GM23248 (cell line): ENCODE data around the gene NUTF2. TPM values are rescaled to one million over a fixed set of nuclear protein-coding genes. Genes with fewer than 3 reads are reported as not detected.

ENCODE experiments used
- DNase-seq: peaks from one replicate; pipeline ENCODE4 v3.0.0-alpha.2; 2015
- H2AFZ ChIP-seq: fragments of 200-600 bp; sonication (generic); 2 replicates; pipeline ENCODE4 v1.6.1; 2016; ENCODE audit warnings: antibody characterized with exemption
- H3F3A ChIP-seq: fragments of 200-600 bp; sonication (generic); 2 replicates; pipeline ENCODE4 v1.6.1; 2016; ENCODE audit warnings: mild to moderate bottlenecking, antibody characterized with exemption, mixed run types; ENCODE audit not compliant: insufficient read depth
- H3K27ac ChIP-seq: fragments of 200-600 bp; sonication (generic); 2 replicates; pipeline ENCODE4 v1.5.1; 2016; ENCODE audit warnings: mild to moderate bottlenecking
- H3K27me3 ChIP-seq: fragments of 200-600 bp; sonication (generic); replicated peaks from 2 replicates; pipeline ENCODE4 v1.6.1; 2016; ENCODE audit warnings: mild to moderate bottlenecking; ENCODE audit not compliant: insufficient read depth
- H3K36me3 ChIP-seq: fragments of 200-600 bp; sonication (generic); 2 replicates; pipeline ENCODE4 v1.6.1; 2016; ENCODE audit warnings: low read depth, mild to moderate bottlenecking
- H3K4me1 ChIP-seq: fragments of 200-600 bp; sonication (generic); 2 replicates; pipeline ENCODE4 v1.6.1; 2016; ENCODE audit warnings: mild to moderate bottlenecking; ENCODE audit not compliant: insufficient read depth
- H3K4me2 ChIP-seq: fragments of 200-600 bp; sonication (generic); one replicate; pipeline ENCODE4 v1.6.1; 2016; ENCODE audit warnings: mild to moderate bottlenecking; ENCODE audit not compliant: unreplicated experiment
- H3K4me3 ChIP-seq: fragments of 200-600 bp; sonication (generic); 2 replicates; pipeline ENCODE4 v1.5.1; 2016; ENCODE audit warnings: mild to moderate bottlenecking
- H3K79me2 ChIP-seq: fragments of 200-600 bp; sonication (generic); 2 replicates; pipeline ENCODE4 v1.6.1; 2016; ENCODE audit warnings: mild to moderate bottlenecking; ENCODE audit not compliant: insufficient read depth
- H3K9ac ChIP-seq: fragments of 200-600 bp; sonication (generic); 2 replicates; pipeline ENCODE4 v1.6.1; 2016; ENCODE audit warnings: mild to moderate bottlenecking
- H3K9me2 ChIP-seq: fragments of 200-600 bp; sonication (generic); 2 replicates; pipeline ENCODE4 v1.6.1; 2016; ENCODE audit warnings: mixed run types, mild to moderate bottlenecking, moderate library complexity; ENCODE audit not compliant: insufficient read depth
- H3K9me3 ChIP-seq: fragments of 200-600 bp; sonication (generic); one replicate; pipeline ENCODE4 v1.6.1; 2017; ENCODE audit warnings: low read depth
- H4K20me1 ChIP-seq: fragments of 200-600 bp; sonication (generic); 2 replicates; pipeline ENCODE4 v1.6.0; 2016; ENCODE audit not compliant: insufficient read depth
- EZH2 ChIP-seq: fragments of 200-600 bp; sonication (generic); IDR thresholded peaks from 2 replicates; pipeline ENCODE4 v1.6.1; 2018; ENCODE audit warnings: antibody characterized with exemption, mild to moderate bottlenecking; ENCODE audit not compliant: insufficient read depth, poor library complexity, severe bottlenecking
- EZH2phosphoT487 ChIP-seq: fragments of 200-600 bp; sonication (generic); IDR thresholded peaks from 2 replicates; pipeline ENCODE4 v1.6.1; 2018; ENCODE audit warnings: antibody characterized with exemption, moderate library complexity, mild to moderate bottlenecking, low read depth; ENCODE audit not compliant: insufficient read depth
- WGBS, 2 experiments: methylation state at CpG; one replicate each; pipeline ENCODE4 v1.1.6; 2015 to 2017; ENCODE audit warnings: low lambda C conversion rate in 2 of 2, low coverage in 1 of 2; ENCODE audit errors: missing lambda C conversion rate in 2 of 2; 5-methylcytosine and 5-hydroxymethylcytosine counted together
- in situ Hi-C: fragments of 300-500 bp; cut with MboI; formaldehyde crosslinking; loops from 2 replicates; pipeline ENCODE4 v1.15.0; 2020
- polyA plus RNA-seq: library from polyadenylated mRNA; unstranded; fragments of >200 nt; fragmentation: Nextera tagmentation; extraction: Ambion mirVana; gene quantifications from 2 replicates; pipeline ENCODE4 v1.2.1, GENCODE V29; 2016
- total RNA-seq: library from RNA; depleted of rRNA; stranded (reverse); fragments of >200 nt; shearing (Covaris generic); gene quantifications from 2 replicates; pipeline ENCODE4 v1.2.3, GENCODE V29; 2014

The NUTF2 gene
- total and polyA plus RNA-seq, 2 experiments from 2014 or later = 119 to 280 TPM

GRCh38 chr16:67880584-67880983 is 33.9 kb downstream of the NUTF2 start:
- peaks cover 26% of the 10 kb centered on the region for H3K79me2 ChIP-seq
- WGBS, 2 experiments = 93 to 98% methylated on average over 13 of the region's 13 CpGs
- in situ Hi-C loops = no loop called here
- H3K4me1 ChIP-seq = peaks cover 6% of the 10 kb centered on the region; the same call in 1 of the 2 replicates
- H3K4me2 ChIP-seq = no peak overlapping the region
- no peak overlapping the region for H3K4me3 ChIP-seq
- H3K9ac ChIP-seq = no peak overlapping the region
- H2AFZ ChIP-seq = no peak overlapping the region
- H3K27ac ChIP-seq = no peak overlapping the region
- H4K20me1 ChIP-seq = no peaks in the 10 kb centered on the region
- H3K9me3 ChIP-seq = no peaks in the 10 kb centered on the region
- no peak for TF ChIP-seq EZH2
- no peak for TF ChIP-seq EZH2phosphoT487
- H3K9me2 ChIP-seq = no peaks in the 10 kb centered on the region
- DNase-seq = no peak
- H3K27me3 ChIP-seq = no peaks in the 10 kb centered on the region
- H3F3A ChIP-seq = peaks cover 11% of the 10 kb centered on the region
- peaks cover 7% of the 10 kb centered on the region; the same call in 1 of the 2 replicates for H3K36me3 ChIP-seq

- no peak for TF ChIP-seq EZH2
- no peak for TF ChIP-seq EZH2phosphoT487
- Histone ChIP-seq H2AFZ (no peak overlapping the region), H3K79me2 (peaks cover 14% of the 10 kb centered on the region), H3K9me3 (no peaks in the 10 kb centered on the region), H3K4me3 (no peak overlapping the region), H3K27ac (no peak overlapping the region), H3K9me2 (no peaks in the 10 kb centered on the region), H4K20me1 (no peaks in the 10 kb centered on the region), H3K4me1 (peaks cover 6% of the 10 kb centered on the region; the same call in 1 of the 2 replicates), H3K4me2 (no peak overlapping the region), H3K27me3 (no peaks in the 10 kb centered on the region), H3K9ac (no peak overlapping the region), H3K36me3 (peaks cover 7% of the 10 kb centered on the region; the same call in 1 of the 2 replicates), H3F3A (peaks cover 11% of the 10 kb centered on the region)
- in situ Hi-C loops = no loop called here
- DNase-seq = no peak
- WGBS, 2 experiments = 95 to 96% methylated on average over 21 of the region's 21 CpGs
Observed at GRCh38 chr16:67881621-67882161, 35.0 kb downstream of the NUTF2 start.

GRCh38 chr16:67882374-67883145 is 35.8 kb downstream of the NUTF2 start:
- Histone ChIP-seq H3K9me3 (no peaks in the 10 kb centered on the region), H3K4me1 (peaks cover 6% of the 10 kb centered on the region; the same call in 1 of the 2 replicates), H3F3A (peaks cover 11% of the 10 kb centered on the region), H3K9ac (no peak overlapping the region), H3K36me3 (peaks cover 7% of the 10 kb centered on the region; the same call in 1 of the 2 replicates), H3K27ac (no peak overlapping the region), H4K20me1 (no peaks in the 10 kb centered on the region), H3K27me3 (no peaks in the 10 kb centered on the region), H2AFZ (no peak overlapping the region), H3K79me2 (peaks cover 6% of the 10 kb centered on the region), H3K4me2 (no peak overlapping the region), H3K9me2 (no peaks in the 10 kb centered on the region), H3K4me3 (no peak overlapping the region)
- no peak for DNase-seq
- TF ChIP-seq EZH2 = no peak
- TF ChIP-seq EZH2phosphoT487 = no peak
- WGBS, 2 experiments = 75 to 78% methylated on average over 18 of the region's 18 CpGs
- in situ Hi-C loops = no loop called here

DNA sequence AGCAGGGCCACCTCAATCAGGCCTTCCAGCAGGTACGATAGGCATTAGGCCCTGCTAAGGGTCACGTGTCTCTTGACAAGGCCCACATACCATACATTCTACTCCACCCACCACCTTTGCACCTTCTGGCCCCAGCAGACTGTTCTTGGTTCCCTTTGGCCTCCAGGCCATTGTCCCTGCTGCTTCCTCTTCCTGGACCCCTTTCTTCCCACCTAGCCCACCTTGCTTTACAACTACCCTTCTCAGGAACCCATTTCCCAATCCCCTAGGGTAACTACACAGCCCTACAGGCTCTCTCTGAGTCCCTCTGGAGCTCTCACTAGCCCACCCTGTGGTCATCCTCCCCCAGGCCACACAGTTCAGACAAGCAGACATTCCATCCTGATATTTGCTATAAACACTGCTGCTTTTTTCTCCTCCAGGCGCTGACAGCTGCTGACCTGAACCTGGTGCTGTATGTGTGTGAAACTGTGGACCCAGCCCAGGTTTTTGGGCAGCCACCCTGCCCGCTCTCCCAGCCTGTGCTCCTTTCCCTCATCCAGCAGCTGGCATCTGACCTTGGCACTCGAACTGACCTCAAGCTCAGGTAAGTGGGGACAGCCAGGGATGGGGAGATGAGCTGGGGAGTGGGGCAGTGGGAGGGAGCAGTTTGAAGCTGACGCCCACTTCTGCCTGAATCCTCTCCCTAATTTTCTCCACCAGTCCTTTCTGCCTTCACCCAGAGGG is 36.6 kb downstream of the NUTF2 start:
- Histone ChIP-seq H3K27ac (no peak overlapping the region), H3K9ac (no peak overlapping the region), H3K79me2 (no peaks in the 10 kb centered on the region), H3K4me1 (peaks cover 6% of the 10 kb centered on the region; the same call in 1 of the 2 replicates), H3K4me3 (no peak overlapping the region), H4K20me1 (no peaks in the 10 kb centered on the region), H2AFZ (no peak overlapping the region), H3K36me3 (peaks cover 7% of the 10 kb centered on the region; the same call in 1 of the 2 replicates), H3K4me2 (no peak overlapping the region), H3K9me2 (no peaks in the 10 kb centered on the region), H3K27me3 (no peaks in the 10 kb centered on the region), H3F3A (peaks cover 11% of the 10 kb centered on the region), H3K9me3 (no peaks in the 10 kb centered on the region)
- DNase-seq = no peak
- TF ChIP-seq EZH2 (no peak), EZH2phosphoT487 (no peak)
- 82 to 93% methylated on average over 6 of the region's 6 CpGs for WGBS, 2 experiments
- in situ Hi-C loops = no loop called here
